Activated naive CD4-positive, alpha-beta T cell treated with anti-CD3 and anti-CD28 coated beads, Interleukin-2, amount 50 U/mL, for 16 hours (primary cell): Measurements from ENCODE around the gene PSMG2.

Experiments
- DNase-seq: peaks from one replicate; pipeline ENCODE4 v3.0.0-alpha.2; 2020

PSMG2 gene

GRCh38 chr18:12702221-12703095 is at the start of gene PSMG2, which contains the start of gene CEP76:
PSMG2 (plus strand) TSS chr18:12703042; CDS start chr18:12703108, 66 bp downstream.
CEP76 (minus strand) TSS chr18:12702723; CDS start chr18:12702548, 175 bp downstream.
- DNase-seq, result peak; percentile 87

- DNase-seq, result no peak
Observed at GRCh38 chr18:12654971-12655370, 47.9 kb upstream of the PSMG2 start.

- no peak for DNase-seq
Observed at GRCh38 chr18:12656605-12656937, 46.3 kb upstream of the PSMG2 start.

- DNase-seq, result peak; percentile 30
Observed at GRCh38 chr18:12656938-12657683, 45.7 kb upstream of the PSMG2 start.

GRCh38 chr18:12657684-12658425 is 45.0 kb upstream of the PSMG2 start, which contains the start of gene SPIRE1:
SPIRE1 (minus strand) TSS chr18:12658107; CDS start chr18:12657866, 241 bp downstream.
- peak; percentile 40 for DNase-seq

GRCh38 chr18:12658426-12659138 is 44.3 kb upstream of the PSMG2 start:
- peak; percentile 18 for DNase-seq

- DNase-seq, result peak; percentile 22
Observed at GRCh38 chr18:12659904-12660605, 42.8 kb upstream of the PSMG2 start.

- DNase-seq, result no peak
Observed at GRCh38 chr18:12668041-12668440, 34.8 kb upstream of the PSMG2 start.

- no peak for DNase-seq
Observed at GRCh38 chr18:12679183-12679786, 23.6 kb upstream of the PSMG2 start.

- no peak for DNase-seq
Observed at GRCh38 chr18:12686100-12686499, 16.7 kb upstream of the PSMG2 start.

GRCh38 chr18:12689256-12689850 is 13.5 kb upstream of the PSMG2 start:
- DNase-seq, result no peak

- no peak for DNase-seq
Observed at GRCh38 chr18:12692206-12692605, 10.6 kb upstream of the PSMG2 start.

GRCh38 chr18:12694032-12694431 is 8.8 kb upstream of the PSMG2 start:
- DNase-seq, result no peak

GRCh38 chr18:12699747-12700146 is 3.1 kb upstream of the PSMG2 start:
- no peak for DNase-seq

- DNase-seq, result no peak
Observed at GRCh38 chr18:12701161-12701560, 1.7 kb upstream of the PSMG2 start.

- no peak for DNase-seq
Observed at GRCh38 chr18:12703096-12703567, 290 bp downstream of the PSMG2 start.

- DNase-seq, result peak; percentile 30
Observed at GRCh38 chr18:12703664-12704063, 822 bp downstream of the PSMG2 start.

- no peak for DNase-seq
Observed at GRCh38 chr18:12711446-12711845, 8.6 kb downstream of the PSMG2 start.

- DNase-seq, result no peak
Observed at GRCh38 chr18:12721495-12722275, 18.8 kb downstream of the PSMG2 start.

GRCh38 chr18:12722731-12723130 is 19.9 kb downstream of the PSMG2 start:
- DNase-seq, result no peak
